H9 (cell line): Measurements from ENCODE around the gene RFPL2. TPM values are rescaled to one million over a fixed set of nuclear protein-coding genes. Genes with fewer than 3 reads are reported as not detected.

Source experiments
- DNase-seq: peaks from one replicate; pipeline ENCODE4 v3.0.0-alpha.2; 2017
- H2AFZ ChIP-seq: one replicate; pipeline ENCODE4 v1.6.1; 2013; ENCODE audit warnings: mild to moderate bottlenecking, low read length, control low read depth, moderate library complexity
- H2AK5ac ChIP-seq: 2 replicates; pipeline ENCODE4 v1.6.1; 2013; ENCODE audit warnings: low read length, control low read depth, mixed read lengths; ENCODE audit not compliant: insufficient read length
- H2BK120ac ChIP-seq: one replicate; pipeline ENCODE4 v1.6.1; 2013; ENCODE audit warnings: low read depth, mild to moderate bottlenecking, low read length, control low read depth, inconsistent platforms; ENCODE audit not compliant: poor library complexity, severe bottlenecking
- H2BK12ac ChIP-seq: 2 replicates; pipeline ENCODE4 v1.6.1; 2013; ENCODE audit warnings: low read length, control low read depth, mixed read lengths, low read depth; ENCODE audit not compliant: insufficient read length
- H2BK15ac ChIP-seq: 2 replicates; pipeline ENCODE4 v1.6.1; 2013; ENCODE audit warnings: low read depth, low read length, control low read depth
- H2BK20ac ChIP-seq: one replicate; pipeline ENCODE4 v1.6.1; 2013; ENCODE audit warnings: low read depth, mild to moderate bottlenecking, low read length, control low read depth, inconsistent platforms; ENCODE audit not compliant: poor library complexity, severe bottlenecking
- H2BK5ac ChIP-seq: 2 replicates; pipeline ENCODE4 v1.6.1; 2013; ENCODE audit warnings: low read length, control low read depth, mixed read lengths; ENCODE audit not compliant: insufficient read length
- H3K14ac ChIP-seq: 2 replicates; pipeline ENCODE4 v1.6.1; 2013; ENCODE audit warnings: low read length, control low read depth; ENCODE audit not compliant: insufficient read depth
- H3K18ac ChIP-seq: 2 replicates; pipeline ENCODE4 v1.6.1; 2013; ENCODE audit warnings: low read depth, mild to moderate bottlenecking, mixed read lengths, low read length, control low read depth; ENCODE audit not compliant: insufficient read length
- H3K23ac ChIP-seq: 2 replicates; pipeline ENCODE4 v1.6.1; 2013; ENCODE audit warnings: low read length, control low read depth, mixed read lengths, low read depth; ENCODE audit not compliant: insufficient read length
- H3K23me2 ChIP-seq: 2 replicates; pipeline ENCODE4 v1.6.1; 2013; ENCODE audit warnings: low read depth, mild to moderate bottlenecking, mixed read lengths, low read length, control low read depth; ENCODE audit not compliant: insufficient read length, poor library complexity, severe bottlenecking
- H3K27ac ChIP-seq: 2 replicates; pipeline ENCODE4 v1.5.1; 2013; ENCODE audit warnings: low read length, control low read depth, mixed read lengths, low read depth; ENCODE audit not compliant: insufficient read length
- H3K27me3 ChIP-seq: 2 replicates; pipeline ENCODE4 v1.6.1; 2013; ENCODE audit warnings: low read length, control low read depth, inconsistent platforms; ENCODE audit not compliant: insufficient read depth
- H3K4ac ChIP-seq: 2 replicates; pipeline ENCODE4 v1.6.1; 2013; ENCODE audit warnings: low read depth, mild to moderate bottlenecking, control low read depth, inconsistent platforms, low read length, moderate library complexity
- H3K4me1 ChIP-seq: 2 replicates; pipeline ENCODE4 v1.6.1; 2013; ENCODE audit warnings: low read length, control low read depth, inconsistent platforms; ENCODE audit not compliant: insufficient read depth
- H3K4me2 ChIP-seq: 2 replicates; pipeline ENCODE4 v1.6.1; 2013; ENCODE audit warnings: low read length, control low read depth, mixed read lengths; ENCODE audit not compliant: insufficient read length, insufficient read depth
- H3K56ac ChIP-seq: 2 replicates; pipeline ENCODE4 v1.6.1; 2013; ENCODE audit warnings: low read depth, mild to moderate bottlenecking, mixed read lengths, low read length, control low read depth; ENCODE audit not compliant: insufficient read length
- H3K79me1 ChIP-seq: 2 replicates; pipeline ENCODE4 v1.6.1; 2013; ENCODE audit warnings: low read depth, mild to moderate bottlenecking, moderate library complexity, low read length, control low read depth, inconsistent platforms; ENCODE audit not compliant: insufficient read depth, poor library complexity, severe bottlenecking
- H3K79me2 ChIP-seq: 2 replicates; pipeline ENCODE4 v1.6.1; 2013; ENCODE audit warnings: low read length, control low read depth, inconsistent platforms; ENCODE audit not compliant: insufficient read depth
- H3K9ac ChIP-seq: 2 replicates; pipeline ENCODE4 v1.6.1; 2013; ENCODE audit warnings: low read length, control low read depth, mixed read lengths; ENCODE audit not compliant: insufficient read length; ENCODE audit errors: extremely low read depth
- H3K9me3 ChIP-seq: one replicate; pipeline ENCODE4 v1.6.1; 2013; ENCODE audit warnings: low read depth, low read length, inconsistent platforms; ENCODE audit not compliant: control insufficient read depth
- H3T11ph ChIP-seq: one replicate; pipeline ENCODE4 v1.6.1; 2013; ENCODE audit warnings: mild to moderate bottlenecking, low read length, control low read depth, inconsistent platforms
- H4K20me1 ChIP-seq: one replicate; pipeline ENCODE4 v1.6.1; 2013; ENCODE audit not compliant: control insufficient read depth, insufficient read length, insufficient read depth
- H4K5ac ChIP-seq: 2 replicates; pipeline ENCODE4 v1.6.1; 2013; ENCODE audit warnings: low read depth, mild to moderate bottlenecking, mixed read lengths, low read length, control low read depth; ENCODE audit not compliant: insufficient read length
- H4K8ac ChIP-seq: replicated peaks from 2 replicates; pipeline ENCODE4 v1.6.1; 2013; ENCODE audit warnings: low read length, control low read depth, mixed read lengths, low read depth; ENCODE audit not compliant: insufficient read length
- H4K91ac ChIP-seq: 2 replicates; pipeline ENCODE4 v1.6.1; 2013; ENCODE audit warnings: low read depth, mild to moderate bottlenecking, moderate library complexity, mixed read lengths, low read length, control low read depth; ENCODE audit not compliant: insufficient read length
- H3K27ac Mint-ChIP-seq, 3 experiments: 2 replicates in 2 of 3; 3 replicates in 1 of 3; pipeline ENCODE4 v1.8.0; 2020 to 2021; ENCODE audit warnings: mixed read lengths in 3 of 3, mild to moderate bottlenecking in 1 of 3, moderate library complexity in 1 of 3
- H3K27me3 Mint-ChIP-seq: 2 replicates; pipeline ENCODE4 v1.8.0; 2021; ENCODE audit warnings: low read depth, mild to moderate bottlenecking, moderate library complexity, mixed read lengths
- H3K36me3 Mint-ChIP-seq, 3 experiments: 2 replicates in 2 of 3; 3 replicates in 1 of 3; pipeline ENCODE4 v1.8.0; 2020 to 2021; ENCODE audit warnings: low read depth in 3 of 3, mixed read lengths in 3 of 3; ENCODE audit not compliant: insufficient read depth in 1 of 3
- H3K4me1 Mint-ChIP-seq, 2 experiments: 2 replicates each; pipeline ENCODE4 v1.8.0; 2020; ENCODE audit warnings: mixed read lengths in 2 of 2
- H3K4me3 Mint-ChIP-seq, 2 experiments: 2 replicates in 1 of 2; 3 replicates in 1 of 2; pipeline ENCODE4 v1.8.0; 2020 to 2021; ENCODE audit warnings: mild to moderate bottlenecking in 2 of 2, mixed read lengths in 2 of 2, moderate library complexity in 1 of 2
- H3K9me3 Mint-ChIP-seq, 2 experiments: 2 replicates in 1 of 2; 3 replicates in 1 of 2; pipeline ENCODE4 v1.8.0; 2020; ENCODE audit warnings: mild to moderate bottlenecking in 2 of 2, mixed read lengths in 2 of 2, moderate library complexity in 1 of 2
- WGBS: extraction: QIAGEN DNeasy Blood & Tissue Kit; methylation state at CpG from one replicate; pipeline ENCODE4 v1.1.7; 2013; ENCODE audit warnings: missing lambda C conversion rate, low lambda C conversion rate, mixed read lengths; ENCODE audit not compliant: insufficient read length; ENCODE audit errors: extremely low coverage; 5-methylcytosine and 5-hydroxymethylcytosine counted together
- total RNA-seq: library from RNA; stranded (reverse); gene quantifications from 2 replicates; pipeline ENCODE4 v1.2.1, GENCODE V29; 2021
- TF ChIP-seq, protein P1 (sequence below): fragments of 200-600 bp; sonication (generic); conservative IDR thresholded peaks from 3 replicates; pipeline ENCODE4 v1.8.0; 2021; ENCODE audit warnings: antibody characterized with exemption, mild to moderate bottlenecking

RFPL2 gene
- total RNA-seq, 1 experiment from 2014 or later, result not detected

GRCh38 chr22:32208681-32209080 lies 3.8 kb upstream of the RFPL2 start:
- Histone ChIP-seq H3K23ac (no peak overlapping the region), H4K91ac (no peak overlapping the region), H4K20me1 (no peaks in the 10 kb centered on the region), H2BK12ac (no peak overlapping the region), H3K27ac (no peak overlapping the region), H3K4me1 (no peaks in the 10 kb centered on the region; the same call in 1 of the 2 replicates), H3K4me2 (no peak overlapping the region), H3K9ac (no peak overlapping the region), H4K8ac (no peak overlapping the region), H2BK120ac (no peak overlapping the region), H3K79me1 (no peaks in the 10 kb centered on the region), H3K79me2 (no peaks in the 10 kb centered on the region), H2AK5ac (no peak overlapping the region), H3K18ac (no peak overlapping the region), H2BK15ac (no peak overlapping the region), H3T11ph (no peak overlapping the region), H3K27me3 (no peaks in the 10 kb centered on the region; the same call in 1 of the 2 replicates), H2BK20ac (no peak overlapping the region), H3K4ac (no peak overlapping the region), H3K9me3 (no peaks in the 10 kb centered on the region), H4K5ac (no peak overlapping the region), H2BK5ac (no peak overlapping the region), H3K14ac (no peak overlapping the region), H2AFZ (no peak overlapping the region), H3K56ac (no peak overlapping the region), H3K23me2 (peaks cover 13% of the 10 kb centered on the region)
- DNase-seq, result no peak
- H3K27ac Mint-ChIP-seq, result no peak overlapping the region; a peak in 1 of 7 replicates
- no peak overlapping the region for H3K4me3 Mint-ChIP-seq
- H3K36me3 Mint-ChIP-seq, result no peaks in the 10 kb centered on the region; a peak in 1 of 7 replicates
- WGBS, result no CpG with 5 or more reads among the region's 3 CpGs
- no peaks in the 10 kb centered on the region for H3K9me3 Mint-ChIP-seq
- TF ChIP-seq, protein P1, sequence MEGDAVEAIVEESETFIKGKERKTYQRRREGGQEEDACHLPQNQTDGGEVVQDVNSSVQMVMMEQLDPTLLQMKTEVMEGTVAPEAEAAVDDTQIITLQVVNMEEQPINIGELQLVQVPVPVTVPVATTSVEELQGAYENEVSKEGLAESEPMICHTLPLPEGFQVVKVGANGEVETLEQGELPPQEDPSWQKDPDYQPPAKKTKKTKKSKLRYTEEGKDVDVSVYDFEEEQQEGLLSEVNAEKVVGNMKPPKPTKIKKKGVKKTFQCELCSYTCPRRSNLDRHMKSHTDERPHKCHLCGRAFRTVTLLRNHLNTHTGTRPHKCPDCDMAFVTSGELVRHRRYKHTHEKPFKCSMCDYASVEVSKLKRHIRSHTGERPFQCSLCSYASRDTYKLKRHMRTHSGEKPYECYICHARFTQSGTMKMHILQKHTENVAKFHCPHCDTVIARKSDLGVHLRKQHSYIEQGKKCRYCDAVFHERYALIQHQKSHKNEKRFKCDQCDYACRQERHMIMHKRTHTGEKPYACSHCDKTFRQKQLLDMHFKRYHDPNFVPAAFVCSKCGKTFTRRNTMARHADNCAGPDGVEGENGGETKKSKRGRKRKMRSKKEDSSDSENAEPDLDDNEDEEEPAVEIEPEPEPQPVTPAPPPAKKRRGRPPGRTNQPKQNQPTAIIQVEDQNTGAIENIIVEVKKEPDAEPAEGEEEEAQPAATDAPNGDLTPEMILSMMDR, result no peak
- peaks cover 68% of the 10 kb centered on the region for H3K27me3 Mint-ChIP-seq
- peaks cover 22 to 36% of the 10 kb centered on the region in 2 experiments for H3K4me1 Mint-ChIP-seq
